Cardiac muscle cell (in vitro differentiated cells and primary cell): Measurements from ENCODE around the gene OR52I1. TPM values are rescaled to one million over a fixed set of nuclear protein-coding genes. Genes with fewer than 3 reads are reported as not detected.

Source experiments
- DNase-seq, 2 donors: peaks; one replicate each; pipeline versions ENCODE4 v3.0.0 to v3.0.0-alpha.2; 2010 to 2017; ENCODE audit warnings: low read depth in 1 of 2, low spot score in 1 of 2
- H3K27ac ChIP-seq: fragments of 200-600 bp; sonication (generic); 2 replicates; pipeline ENCODE4 v1.5.1; 2016
- H3K27me3 ChIP-seq: fragments of 200-600 bp; sonication (generic); 2 replicates; pipeline ENCODE4 v1.6.0; 2016; ENCODE audit warnings: control low read depth
- H3K36me3 ChIP-seq: fragments of 200-600 bp; sonication (generic); 2 replicates; pipeline ENCODE4 v1.5.1; 2016; ENCODE audit warnings: control low read depth
- H3K4me1 ChIP-seq: fragments of 200-600 bp; sonication (generic); 2 replicates; pipeline ENCODE4 v1.8.1; 2017; ENCODE audit warnings: low read depth, mild to moderate bottlenecking, mixed run types
- H3K4me3 ChIP-seq: fragments of 200-600 bp; sonication (generic); 2 replicates; pipeline ENCODE4 v1.5.1; 2016; ENCODE audit warnings: mild to moderate bottlenecking
- H3K9me3 ChIP-seq: fragments of 200-600 bp; sonication (generic); 2 replicates; pipeline ENCODE4 v1.5.1; 2017; ENCODE audit warnings: low read depth, mild to moderate bottlenecking, control low read depth
- polyA plus RNA-seq: library from polyadenylated mRNA; unstranded; fragments of >200 nt; fragmentation: Nextera tagmentation; extraction: Ambion mirVana; gene quantifications from 2 replicates; pipeline ENCODE4 v1.2.1, GENCODE V29; 2016
- total RNA-seq: library from RNA; depleted of rRNA; stranded (reverse); fragments of >200 nt; gene quantifications from 2 replicates; pipeline ENCODE4 v1.2.3, GENCODE V29; 2016
- TF ChIP-seq, protein P1 (sequence below): IDR thresholded peaks from 2 replicates; pipeline ENCODE4 v1.5.1; 2012; ENCODE audit warnings: low read depth, mild to moderate bottlenecking, low read length

Gene OR52I1
- total and polyA plus RNA-seq, 2 experiments from 2014 or later = 0.33 TPM; not detected in 1

DNA sequence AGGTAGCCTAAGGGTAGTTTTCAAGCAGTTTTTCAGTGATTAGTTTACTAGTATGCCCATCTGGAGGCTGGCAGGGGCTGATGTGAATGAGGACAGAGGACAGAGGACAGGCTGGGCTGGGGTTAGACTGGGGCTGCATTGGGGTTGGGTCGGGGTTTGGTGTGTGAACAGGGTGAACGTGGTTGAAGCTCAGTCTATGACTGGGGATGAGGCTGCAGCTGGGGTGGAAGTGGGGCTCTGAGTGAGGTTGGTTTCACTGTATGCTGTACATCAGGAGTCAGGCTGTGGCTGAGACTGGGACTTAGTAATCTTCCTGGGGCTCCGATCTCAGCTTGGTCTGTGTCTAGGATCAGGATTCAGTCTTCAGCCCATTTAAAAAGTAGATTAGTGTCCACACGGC is 50.4 kb downstream of the OR52I1 start:
- TF ChIP-seq, protein P1, sequence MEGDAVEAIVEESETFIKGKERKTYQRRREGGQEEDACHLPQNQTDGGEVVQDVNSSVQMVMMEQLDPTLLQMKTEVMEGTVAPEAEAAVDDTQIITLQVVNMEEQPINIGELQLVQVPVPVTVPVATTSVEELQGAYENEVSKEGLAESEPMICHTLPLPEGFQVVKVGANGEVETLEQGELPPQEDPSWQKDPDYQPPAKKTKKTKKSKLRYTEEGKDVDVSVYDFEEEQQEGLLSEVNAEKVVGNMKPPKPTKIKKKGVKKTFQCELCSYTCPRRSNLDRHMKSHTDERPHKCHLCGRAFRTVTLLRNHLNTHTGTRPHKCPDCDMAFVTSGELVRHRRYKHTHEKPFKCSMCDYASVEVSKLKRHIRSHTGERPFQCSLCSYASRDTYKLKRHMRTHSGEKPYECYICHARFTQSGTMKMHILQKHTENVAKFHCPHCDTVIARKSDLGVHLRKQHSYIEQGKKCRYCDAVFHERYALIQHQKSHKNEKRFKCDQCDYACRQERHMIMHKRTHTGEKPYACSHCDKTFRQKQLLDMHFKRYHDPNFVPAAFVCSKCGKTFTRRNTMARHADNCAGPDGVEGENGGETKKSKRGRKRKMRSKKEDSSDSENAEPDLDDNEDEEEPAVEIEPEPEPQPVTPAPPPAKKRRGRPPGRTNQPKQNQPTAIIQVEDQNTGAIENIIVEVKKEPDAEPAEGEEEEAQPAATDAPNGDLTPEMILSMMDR = no peak
- no peak overlapping the region for H3K27ac ChIP-seq
- no peaks in the 10 kb centered on the region for H3K27me3 ChIP-seq
- no peaks in the 10 kb centered on the region for H3K4me1 ChIP-seq
- H3K4me3 ChIP-seq = no peak overlapping the region
- no peak for DNase-seq
- H3K36me3 ChIP-seq = no peaks in the 10 kb centered on the region
- H3K9me3 ChIP-seq = no peaks in the 10 kb centered on the region

Other genes starting within 250 kb of the OR52I1 start
- not detected in 2 replicates for gene OR52B4, start 225.7 kb upstream of the OR52I1 start, total RNA-seq
- gene OR52B4, start 225.7 kb upstream of the OR52I1 start, polyA plus RNA-seq = not detected in 2 replicates
- 4.5 and 6.3 TPM in 2 replicates for gene TRIM21, start 200.3 kb upstream of the OR52I1 start, total RNA-seq
- gene TRIM21, start 200.3 kb upstream of the OR52I1 start, polyA plus RNA-seq = 4.6 and 6.2 TPM in 2 replicates
- gene OR52K2, start 144.7 kb upstream of the OR52I1 start, total RNA-seq = not detected in 2 replicates
- not detected in 2 replicates for gene OR52K2, start 144.7 kb upstream of the OR52I1 start, polyA plus RNA-seq
- not detected in 2 replicates for gene OR52K1, start 111.4 kb upstream of the OR52I1 start, total RNA-seq
- not detected in 2 replicates for gene OR52K1, start 111.4 kb upstream of the OR52I1 start, polyA plus RNA-seq
- gene OR52M1, start 48.8 kb upstream of the OR52I1 start, total RNA-seq = not detected in 2 replicates
- not detected in 2 replicates for gene OR52M1, start 48.8 kb upstream of the OR52I1 start, polyA plus RNA-seq
- gene OR52I2, start 12.3 kb upstream of the OR52I1 start, total RNA-seq = not detected in 2 replicates
- gene OR52I2, start 12.3 kb upstream of the OR52I1 start, polyA plus RNA-seq = 0.06 TPM in 1 of 2 replicates, not detected in the other
- gene TRIM68, start 14.2 kb downstream of the OR52I1 start, total RNA-seq = 9.7 and 12.8 TPM in 2 replicates
- gene TRIM68, start 14.2 kb downstream of the OR52I1 start, polyA plus RNA-seq = 8.7 and 10.6 TPM in 2 replicates
- not detected in 2 replicates for gene OR51D1, start 43.4 kb downstream of the OR52I1 start, total RNA-seq
- gene OR51D1, start 43.4 kb downstream of the OR52I1 start, polyA plus RNA-seq = not detected in 2 replicates
- gene OR51E1, start 49.9 kb downstream of the OR52I1 start, total RNA-seq = not detected in 2 replicates
- gene OR51E1, start 49.9 kb downstream of the OR52I1 start, polyA plus RNA-seq = not detected in 2 replicates
- gene OR51E2, start 103.8 kb downstream of the OR52I1 start, total RNA-seq = not detected in 2 replicates
- gene OR51E2, start 103.8 kb downstream of the OR52I1 start, polyA plus RNA-seq = not detected in 2 replicates
- gene MMP26, start 110.7 kb downstream of the OR52I1 start, total RNA-seq = not detected in 2 replicates
- gene MMP26, start 110.7 kb downstream of the OR52I1 start, polyA plus RNA-seq = not detected in 2 replicates
- not detected in 2 replicates for gene OR51F1, start 175.9 kb downstream of the OR52I1 start, total RNA-seq
- gene OR51F1, start 175.9 kb downstream of the OR52I1 start, polyA plus RNA-seq = not detected in 2 replicates
- gene OR52R1, start 210.3 kb downstream of the OR52I1 start, total RNA-seq = not detected in 2 replicates
- not detected in 2 replicates for gene OR52R1, start 210.3 kb downstream of the OR52I1 start, polyA plus RNA-seq
- gene OR51F2, start 227.3 kb downstream of the OR52I1 start, total RNA-seq = not detected in 2 replicates
- not detected in 2 replicates for gene OR51F2, start 227.3 kb downstream of the OR52I1 start, polyA plus RNA-seq